NCI-H345 treated with DMSO at 0.1 percent for 48 hours (cell line): ENCODE data around the gene IL1B.
"Not testable (repeated sequence)": the region's sequence is repeated elsewhere in the genome, so short reads cannot be mapped to it uniquely, and the experiment has no call there.

Experiments
- DNase-seq: peaks from one replicate; lab custom pipeline; 2025; ENCODE audit not compliant: unreplicated experiment; lab: John Stamatoyannopoulos, UW

Gene IL1B

GRCh38 chr2:112850588-112850987 lies 14.0 kb upstream of the IL1B start:
- DNase-seq: no peak

- no peak for DNase-seq
Measured at GRCh38 chr2:112849956-112850355, 13.4 kb upstream of the IL1B start.

GRCh38 chr2:112848833-112849232 lies 12.3 kb upstream of the IL1B start:
- no peak for DNase-seq

DNA sequence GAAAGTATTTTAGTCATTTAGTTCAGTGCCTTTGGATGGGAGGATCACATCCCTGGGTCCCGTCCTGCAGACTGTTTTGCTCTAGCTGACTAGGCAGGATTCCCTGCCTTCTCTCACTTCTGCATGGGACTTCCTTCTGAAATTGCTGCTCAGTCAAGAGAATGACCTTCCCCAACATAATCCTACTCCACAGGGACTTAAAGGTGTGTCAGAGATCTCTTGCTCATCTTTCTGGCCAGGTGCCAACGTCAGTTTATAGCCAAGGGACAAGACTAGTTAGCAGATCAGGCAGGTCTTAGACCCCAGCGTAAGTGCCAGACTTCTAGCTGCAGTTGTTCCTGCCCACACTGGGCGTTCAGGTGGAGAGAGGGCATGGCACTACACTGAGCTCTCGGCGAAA lies 9.5 kb upstream of the IL1B start:
- DNase-seq: no peak

DNA sequence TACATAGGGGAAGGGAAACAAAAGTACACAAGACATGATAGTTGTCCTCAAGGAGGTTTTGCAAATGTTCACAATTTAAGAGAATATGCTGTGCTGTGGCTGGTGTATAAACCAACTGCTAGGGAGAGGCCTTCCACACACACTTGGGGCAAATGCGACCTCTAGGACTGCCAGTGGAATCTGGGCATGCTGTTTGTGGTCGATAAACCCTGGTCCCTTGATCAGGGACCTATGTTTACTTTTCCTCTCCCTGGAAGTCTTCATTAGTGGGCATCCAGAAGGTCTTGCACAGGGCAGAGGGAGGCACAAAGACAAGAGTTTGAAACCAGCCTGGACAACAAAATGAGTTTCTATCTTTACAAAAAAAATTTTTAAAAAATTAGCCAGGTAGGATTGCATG lies 7.3 kb upstream of the IL1B start:
- DNase-seq: no peak

- no peak for DNase-seq
Measured at GRCh38 chr2:112843288-112843687, 6.7 kb upstream of the IL1B start.

DNA sequence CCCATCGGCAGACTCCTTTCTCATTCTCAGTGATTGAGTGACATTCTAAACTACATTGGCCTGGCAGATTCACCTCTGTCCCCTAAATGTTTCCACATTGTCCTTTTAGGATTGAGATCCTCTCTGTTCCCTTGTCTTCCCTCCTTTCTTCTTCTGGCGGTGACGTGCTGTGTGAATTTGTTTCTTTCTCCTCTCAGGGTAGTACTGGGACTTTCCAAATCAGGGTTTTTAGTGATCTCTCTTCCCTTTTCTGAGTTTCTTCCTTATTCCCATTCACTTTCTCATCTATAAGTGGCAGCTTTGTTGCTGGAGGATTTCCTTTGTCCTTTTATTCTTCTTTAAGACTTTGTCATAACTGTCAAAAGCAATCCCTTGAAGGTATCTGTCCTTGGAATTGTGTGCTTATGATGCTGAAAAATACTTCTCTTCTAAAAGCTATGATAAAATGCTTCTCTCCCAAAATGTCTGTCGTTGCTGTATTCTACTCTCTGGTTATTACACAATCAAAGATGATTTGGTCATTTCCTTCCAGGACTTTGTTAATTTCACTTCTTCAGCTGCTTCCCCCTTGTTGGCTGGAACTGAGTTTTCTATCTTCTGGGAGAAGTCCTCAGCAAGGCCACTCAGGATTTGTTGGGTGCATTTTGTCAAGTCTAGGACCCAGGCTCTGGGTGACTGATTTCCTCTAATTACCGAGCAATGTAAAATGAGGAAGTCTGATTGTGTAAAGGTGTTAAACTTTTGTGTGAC lies 4.9 kb upstream of the IL1B start:
- DNase-seq: no peak

DNA sequence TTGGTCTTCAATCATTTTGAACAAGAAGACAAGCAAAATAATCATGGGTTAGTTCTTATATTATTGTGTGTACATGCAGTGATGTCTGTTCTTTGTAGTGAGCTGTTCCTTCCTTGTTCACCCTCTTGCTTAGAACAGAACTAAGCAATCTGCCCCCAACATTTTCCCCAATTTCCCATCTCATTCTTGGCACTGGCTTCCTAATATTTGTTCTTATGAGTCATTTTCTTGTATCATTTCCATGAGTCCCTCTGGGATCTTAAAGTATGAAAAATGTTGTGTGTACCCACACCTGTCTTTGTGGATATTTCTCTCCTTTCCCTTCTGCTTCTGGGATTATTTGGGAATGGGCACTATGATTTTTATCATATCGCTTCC lies 3.5 kb upstream of the IL1B start:
- no peak for DNase-seq

- DNase-seq: no peak
Measured at GRCh38 chr2:112839407-112840067, 3.0 kb upstream of the IL1B start.

- no peak for DNase-seq
Measured at GRCh38 chr2:112836163-112836560, 417 bp downstream of the IL1B start.

DNA sequence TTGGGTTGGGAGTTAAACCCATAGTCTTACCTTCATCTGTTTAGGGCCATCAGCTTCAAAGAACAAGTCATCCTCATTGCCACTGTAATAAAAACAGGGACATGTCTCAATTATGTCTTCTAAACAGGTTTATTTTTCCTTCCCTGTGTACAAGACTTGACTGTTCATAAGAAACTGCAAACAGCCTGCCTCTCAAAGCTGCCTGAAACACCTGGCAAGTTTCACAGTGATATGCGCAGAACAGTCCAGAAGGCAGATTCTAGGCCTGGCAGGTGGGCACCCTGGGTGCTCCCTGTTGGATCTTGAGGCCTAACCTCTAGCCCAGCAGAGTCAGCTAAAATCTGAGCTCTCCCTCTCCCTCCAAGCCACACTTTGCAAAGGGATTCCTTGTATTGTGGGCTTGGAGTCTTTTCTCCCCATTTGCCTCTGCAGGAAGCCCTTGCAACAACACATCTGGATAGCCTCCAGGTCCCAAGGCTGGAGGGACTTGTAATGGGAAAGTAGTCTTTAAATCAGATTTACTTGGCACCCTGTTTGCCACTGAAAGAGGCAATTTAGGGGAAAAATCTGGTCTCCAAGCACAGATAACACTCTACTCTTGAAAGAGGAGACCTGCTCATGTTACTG lies 930 bp downstream of the IL1B start:
- no peak for DNase-seq

- DNase-seq: no peak
Measured at GRCh38 chr2:112835061-112835501, 1.5 kb downstream of the IL1B start.

DNA sequence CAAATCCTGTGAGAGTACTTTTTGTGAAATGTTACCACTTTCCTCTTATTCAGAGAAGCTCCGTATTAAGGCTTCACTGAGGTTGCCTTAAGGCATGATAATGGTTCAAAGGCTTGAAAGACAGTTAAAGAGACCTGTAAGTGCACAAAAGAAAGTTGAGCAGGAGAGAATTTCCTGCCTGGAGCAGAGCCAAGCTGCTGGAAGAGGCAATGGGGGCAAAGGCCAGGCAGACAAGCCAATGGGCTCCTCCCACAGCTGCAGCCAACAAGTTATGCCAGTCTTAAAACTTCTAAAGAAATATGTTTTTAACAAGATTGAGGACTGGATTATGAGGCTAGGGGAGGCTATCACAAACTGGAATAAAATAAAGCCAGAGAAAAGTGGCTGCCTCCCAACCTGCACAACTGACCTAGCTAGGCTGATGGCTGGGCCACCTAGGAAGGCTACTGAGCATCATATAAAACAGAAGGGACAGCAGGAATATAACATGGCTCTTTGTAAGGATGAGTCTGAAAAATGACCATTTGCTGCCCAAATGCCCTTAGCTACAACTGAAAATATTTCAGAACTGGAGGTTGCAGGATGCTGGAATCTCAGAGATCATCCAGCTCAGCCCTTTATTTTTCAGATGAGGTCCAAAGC lies 2.1 kb downstream of the IL1B start:
- no peak for DNase-seq

DNA sequence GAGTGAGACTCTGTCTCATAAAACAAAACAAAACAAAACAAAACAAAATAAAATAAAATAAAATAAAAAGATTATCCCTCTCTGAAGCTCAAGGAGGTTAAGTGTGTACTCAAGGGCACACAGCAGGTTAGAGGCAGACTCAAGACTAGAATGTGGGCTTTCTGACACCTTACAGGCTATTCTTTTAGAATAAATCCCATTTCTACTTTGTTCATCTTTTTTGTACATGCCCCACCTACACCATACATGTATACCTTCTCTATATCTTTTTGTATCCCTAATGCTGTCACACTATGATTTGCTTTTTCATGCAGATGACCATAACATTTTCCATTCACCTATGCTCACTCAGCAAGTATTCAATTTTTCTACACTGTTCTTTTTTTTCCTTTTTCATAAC lies 2.6 kb downstream of the IL1B start:
- no peak for DNase-seq

- not testable (repeated sequence) for DNase-seq
Measured at GRCh38 chr2:112833639-112833931, 3.0 kb downstream of the IL1B start.

DNA sequence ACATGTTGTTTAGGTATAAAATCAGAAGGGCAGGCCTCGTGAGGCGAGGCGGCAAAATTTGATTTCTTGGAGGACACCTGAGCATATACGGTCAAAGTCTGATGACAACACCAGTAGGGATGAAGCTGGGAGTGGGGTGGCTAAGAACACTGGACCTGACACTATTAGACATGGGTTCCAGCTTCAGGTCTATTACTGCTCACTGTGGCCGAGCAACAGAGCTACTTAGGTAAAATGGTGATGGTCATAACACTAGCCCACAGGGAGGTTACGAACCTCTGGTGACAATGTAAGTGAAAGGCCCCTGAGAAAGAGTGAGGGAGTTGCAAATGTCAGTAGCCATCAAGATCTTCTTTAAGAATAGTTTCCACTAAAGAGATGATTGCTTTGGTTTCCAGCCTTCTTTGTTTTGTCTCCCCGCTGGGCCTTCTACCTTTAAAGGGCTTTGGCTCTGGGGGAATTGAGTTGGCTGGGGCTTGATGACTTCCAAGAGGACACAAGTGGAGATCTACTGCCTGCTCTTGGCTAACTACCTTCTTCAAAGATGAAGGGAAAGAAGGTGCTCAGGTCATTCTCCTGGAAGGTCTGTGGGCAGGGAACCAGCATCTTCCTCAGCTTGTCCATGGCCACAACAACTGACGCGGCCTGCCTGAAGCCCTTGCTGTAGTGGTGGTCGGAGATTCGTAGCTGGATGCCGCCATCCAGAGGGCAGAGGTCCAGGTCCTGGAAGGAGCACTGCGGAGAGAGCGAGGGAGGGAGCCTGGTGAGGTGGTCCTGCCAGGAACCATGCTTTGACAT lies 3.5 kb downstream of the IL1B start:
- DNase-seq: no peak

DNA sequence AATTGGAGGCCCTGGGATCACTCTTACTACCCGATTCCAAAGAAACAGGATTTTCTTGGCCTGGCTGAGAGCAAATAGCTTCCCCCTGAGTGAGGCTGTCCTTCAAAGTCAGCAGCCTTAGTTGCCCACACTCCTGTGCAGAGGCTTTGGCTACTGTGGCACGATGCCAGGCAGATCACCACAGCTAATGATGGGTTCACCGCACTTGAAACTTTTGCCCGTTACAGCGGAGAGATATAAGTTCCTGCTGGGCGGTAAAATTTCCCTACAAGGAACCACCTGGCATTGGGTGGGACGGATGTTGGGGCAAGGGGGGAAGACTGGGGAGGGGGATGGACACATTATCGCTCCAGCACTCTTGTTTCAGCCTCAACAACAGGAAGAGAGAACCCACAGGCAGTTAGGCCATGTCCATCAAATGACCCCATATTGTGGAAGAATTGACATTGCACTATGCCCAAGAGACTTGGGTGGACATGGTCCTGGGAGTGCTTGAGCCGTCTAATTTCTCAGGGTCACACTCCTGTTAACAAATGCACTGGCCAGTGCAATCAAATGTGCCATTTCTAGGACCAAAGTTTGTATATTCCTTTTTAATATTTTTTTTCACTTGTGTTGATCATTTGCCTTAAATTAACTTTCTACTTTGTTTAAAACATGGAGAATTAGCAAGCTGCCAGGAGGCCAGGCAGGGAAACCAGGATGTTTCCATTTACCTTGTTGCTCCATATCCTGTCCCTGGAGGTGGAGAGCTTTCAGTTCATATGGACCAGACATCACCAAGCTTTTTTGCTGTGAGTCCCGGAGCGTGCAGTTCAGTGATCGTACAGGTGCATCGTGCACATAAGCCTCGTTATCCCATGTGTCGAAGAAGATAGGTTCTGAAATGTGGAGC lies 4.4 kb downstream of the IL1B start:
- DNase-seq: no peak

- DNase-seq: no peak
Measured at GRCh38 chr2:112831513-112831845, 5.1 kb downstream of the IL1B start.

GRCh38 chr2:112830682-112831512 lies 5.7 kb downstream of the IL1B start:
- no peak for DNase-seq
